H1 (cell line): Measurements from ENCODE around the gene PDGFD. TPM values are rescaled to one million over a fixed set of nuclear protein-coding genes. Genes with fewer than 3 reads are reported as not detected.

Source experiments
- ASH2L ChIP-seq: fragments of 200-600, 300-600 bp; sonication (generic); IDR thresholded peaks from one replicate; pipeline ENCODE4 v1.7.1; 2017; ENCODE audit warnings: low read length
- GABPA ChIP-seq: IDR thresholded peaks from 2 replicates; pipeline ENCODE4 v1.6.1; 2011; ENCODE audit warnings: mild to moderate bottlenecking, low read length, moderate library complexity, borderline replicate concordance; ENCODE audit not compliant: insufficient read depth
- HDAC2 ChIP-seq, 2 experiments: fragments of 300-600 bp in 1 of 2; sonication (generic) in 1 of 2; IDR thresholded peaks; 2 replicates each; pipeline ENCODE4 v1.6.1; 2011 to 2012; ENCODE audit warnings: low read depth in 2 of 2, low read length in 2 of 2, mild to moderate bottlenecking in 2 of 2, moderate library complexity in 2 of 2, borderline replicate concordance in 1 of 2, inconsistent platforms in 1 of 2
- KDM4A ChIP-seq: IDR thresholded peaks from one replicate; pipeline ENCODE4 v1.7.1; 2012; ENCODE audit warnings: low read depth, mild to moderate bottlenecking, moderate library complexity, low read length, inconsistent platforms; ENCODE audit not compliant: severe bottlenecking
- polyA plus RNA-seq, 7 experiments: library from polyadenylated mRNA; depleted of rRNA in 3 of 7; stranded (reverse) in 5 of 7; unstranded in 2 of 7; fragments of >200 nt in 5 of 7; fragments of 200-250 nt in 2 of 7; gene quantifications; 1 replicate in 5 of 7; 2 replicates in 1 of 7; 4 replicates in 1 of 7; pipeline versions ENCODE4 v1.2.1 to v1.2.3, GENCODE V29; 2011 to 2013; ENCODE audit warnings: missing spikeins in 2 of 7, mixed read lengths in 2 of 7
- total RNA-seq: library from RNA; stranded (reverse); fragmentation: NEBNext Ultra II Directional; extraction: Animal tissue kit (Norgen Biotek cat#: 25700); gene quantifications from 2 replicates; pipeline ENCODE4 v1.2.1, GENCODE V29; 2021

Gene PDGFD
- total and polyA plus RNA-seq, 2 of the 8 experiments (the other 6 are each of a cell fraction or from before 2014, with no cell fraction given) = 1.1 to 3.9 TPM

- no peak for TF ChIP-seq HDAC2 (IDR thresholded peaks at IDR 0.05; ENCODE audit: borderline replicate concordance in 1 of 2, low read depth in 2 of 2, low read length in 2 of 2)
- no peak for TF ChIP-seq ASH2L
- TF ChIP-seq GABPA = no peak
- TF ChIP-seq KDM4A = no peak
Observed at GRCh38 chr11:103929170-103929903, 234.6 kb downstream of the PDGFD start (continued).
